GM21447 (cell line): ENCODE measurements around the gene ACTR1B.
"Not testable (repeated sequence)": the region's sequence is repeated elsewhere in the genome, so short reads cannot be mapped to it uniquely, and the experiment has no call there.

Experiments used
- ATAC-seq: cut with Tn5 transposase; IDR thresholded peaks from one replicate; pipeline ENCODE4 v1.9.1; 2021; ENCODE audit not compliant: unreplicated experiment

ACTR1B gene

DNA sequence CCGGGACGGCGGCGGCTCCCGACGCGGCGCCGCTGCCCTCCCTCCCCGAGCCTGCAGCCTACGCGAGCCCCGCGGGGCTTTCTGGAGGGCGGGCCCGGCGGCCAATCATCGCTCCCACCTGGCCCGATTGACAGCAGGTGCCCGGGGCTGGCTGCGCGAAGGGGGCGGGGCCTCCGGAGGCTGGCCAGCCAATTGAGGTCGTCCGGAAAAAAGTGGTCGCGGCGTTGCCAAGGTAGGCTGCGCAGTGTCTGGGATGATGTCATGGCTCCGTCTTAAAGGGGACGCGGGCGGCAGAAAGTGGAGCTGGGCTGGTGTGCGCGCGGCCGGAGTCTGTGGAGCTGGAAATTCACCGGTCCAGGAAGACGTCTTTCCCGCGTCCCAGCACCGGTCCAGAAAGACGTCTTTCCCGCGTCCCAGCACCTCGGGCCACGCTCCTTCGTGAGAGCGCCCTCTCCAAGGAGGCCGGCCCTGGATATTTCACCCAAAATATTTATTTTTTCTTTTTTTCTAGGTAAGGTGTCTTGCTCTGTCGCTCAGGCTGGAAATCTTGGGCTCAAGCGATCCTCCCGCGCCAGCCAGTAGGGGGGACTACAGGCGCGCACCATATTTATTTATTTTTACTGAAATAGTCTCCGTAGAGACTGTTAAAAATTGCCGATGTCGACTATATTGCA lies at the start of gene ACTR1B:
TSS of gene ACTR1B (minus strand) at position 83 of the 674 bp plus-strand sequence. CDS start 154 bp downstream, outside the sequence.
- ATAC-seq = peak; percentile 80

DNA sequence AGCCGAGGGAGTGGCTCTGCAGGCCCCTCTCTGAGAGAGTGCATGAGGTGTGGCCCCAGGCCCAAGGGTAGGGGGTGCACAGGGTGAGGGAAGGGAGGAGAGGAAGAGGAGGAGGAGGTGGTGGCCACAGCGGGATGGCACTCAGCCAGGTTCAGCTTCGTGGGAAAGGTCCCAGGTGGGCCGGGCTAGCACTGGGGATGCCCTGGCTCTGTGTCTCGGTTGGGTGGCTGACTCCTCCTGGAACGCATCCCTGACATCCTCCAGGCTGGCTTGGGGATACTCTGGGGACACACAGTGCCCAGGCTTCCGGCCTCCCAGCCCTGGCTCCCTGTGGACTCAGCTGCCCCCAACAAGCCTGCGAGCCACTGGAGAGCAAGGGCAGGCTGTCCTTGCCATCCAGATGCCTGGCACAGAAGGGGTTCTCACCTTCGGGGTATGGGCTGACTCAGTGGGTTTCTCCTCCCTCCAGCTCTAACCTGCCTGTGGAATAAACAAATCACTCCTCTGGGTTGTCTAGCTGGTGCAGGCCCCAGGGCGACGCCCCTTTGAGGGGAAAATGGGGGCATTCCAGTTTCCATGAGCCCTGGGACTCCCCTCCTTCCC lies 49.0 kb upstream of the ACTR1B start:
- ATAC-seq = no peak

GRCh38 chr2:97712175-97712574 lies 48.3 kb upstream of the ACTR1B start:
- ATAC-seq = not testable (repeated sequence)

DNA sequence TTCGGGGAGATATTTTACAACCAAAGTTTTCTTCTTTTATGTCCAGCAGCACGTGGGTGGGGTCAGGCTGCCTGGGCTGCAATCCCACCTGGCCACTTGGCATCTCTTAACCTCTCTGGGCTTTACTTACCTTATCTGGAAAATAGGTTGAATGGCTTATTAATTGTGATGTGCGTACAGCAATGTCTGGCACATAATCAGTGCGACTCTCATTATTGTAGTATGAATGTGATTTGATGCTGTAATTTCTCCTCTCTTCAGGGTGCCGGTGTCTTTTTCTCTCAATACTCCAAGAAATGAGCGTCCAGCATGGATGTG lies 47.5 kb upstream of the ACTR1B start:
- ATAC-seq = no peak

GRCh38 chr2:97708608-97709007 lies 44.8 kb upstream of the ACTR1B start:
- no peak for ATAC-seq

GRCh38 chr2:97708048-97708380 lies 44.2 kb upstream of the ACTR1B start:
- no peak for ATAC-seq

- no peak for ATAC-seq
Observed at GRCh38 chr2:97707362-97708047, 43.7 kb upstream of the ACTR1B start.

DNA sequence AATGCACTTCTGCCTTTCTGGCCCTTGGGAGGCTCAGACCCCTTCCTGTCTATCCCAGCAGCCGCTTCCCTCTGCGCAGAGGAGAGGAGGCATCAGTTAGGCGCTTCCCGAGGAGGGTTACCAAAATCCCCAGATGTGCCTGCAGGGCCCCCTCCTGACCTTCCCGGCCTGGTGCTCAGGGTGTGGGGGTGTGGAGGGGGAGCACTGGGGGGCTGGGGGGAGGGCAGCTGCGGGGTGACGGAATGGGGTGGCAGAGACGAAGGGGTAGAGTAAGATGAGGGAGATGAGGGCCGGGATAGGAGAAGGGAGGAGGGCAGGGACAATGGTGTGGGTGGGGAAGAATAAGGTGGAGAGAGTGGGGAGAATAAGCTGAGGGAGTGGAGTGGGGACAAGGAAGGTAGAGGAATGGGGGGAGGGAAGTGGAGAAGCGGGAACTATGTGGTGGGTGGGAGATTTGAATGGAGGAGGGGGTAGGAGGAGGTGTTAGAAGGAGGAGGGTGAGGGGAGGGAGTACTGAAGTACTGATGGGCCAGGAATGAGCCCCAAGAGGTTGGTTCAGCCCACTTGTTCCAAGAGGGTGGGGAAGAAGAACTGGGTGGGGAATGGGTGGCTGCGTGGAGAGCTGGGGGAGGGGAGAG lies 43.0 kb upstream of the ACTR1B start:
- ATAC-seq = no peak

GRCh38 chr2:97706112-97706511 lies 42.3 kb upstream of the ACTR1B start:
- ATAC-seq = no peak

DNA sequence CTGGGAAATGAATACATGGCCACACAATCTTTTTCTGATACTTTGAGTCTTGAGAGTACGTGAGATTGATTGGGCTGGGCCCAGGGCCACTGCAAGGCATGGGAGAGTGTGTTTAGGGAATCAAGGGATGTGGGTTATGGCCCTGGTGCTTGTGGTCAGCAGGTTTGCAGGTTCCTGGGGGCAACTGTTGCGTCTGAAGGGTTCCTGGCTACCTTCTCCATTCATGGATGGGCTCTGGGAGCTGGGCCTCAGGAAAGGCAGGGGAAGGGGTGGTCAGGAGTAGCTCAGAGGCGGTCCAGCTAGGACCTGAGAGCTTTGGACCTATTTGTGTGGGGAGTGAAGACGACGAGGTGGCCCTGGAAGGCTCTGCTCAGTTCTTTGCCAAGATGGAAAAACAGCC lies 41.1 kb upstream of the ACTR1B start:
- ATAC-seq = no peak

- ATAC-seq = no peak
Observed at GRCh38 chr2:97703741-97704140, 39.9 kb upstream of the ACTR1B start.

GRCh38 chr2:97702731-97703470 lies 39.1 kb upstream of the ACTR1B start:
- ATAC-seq = no peak

DNA sequence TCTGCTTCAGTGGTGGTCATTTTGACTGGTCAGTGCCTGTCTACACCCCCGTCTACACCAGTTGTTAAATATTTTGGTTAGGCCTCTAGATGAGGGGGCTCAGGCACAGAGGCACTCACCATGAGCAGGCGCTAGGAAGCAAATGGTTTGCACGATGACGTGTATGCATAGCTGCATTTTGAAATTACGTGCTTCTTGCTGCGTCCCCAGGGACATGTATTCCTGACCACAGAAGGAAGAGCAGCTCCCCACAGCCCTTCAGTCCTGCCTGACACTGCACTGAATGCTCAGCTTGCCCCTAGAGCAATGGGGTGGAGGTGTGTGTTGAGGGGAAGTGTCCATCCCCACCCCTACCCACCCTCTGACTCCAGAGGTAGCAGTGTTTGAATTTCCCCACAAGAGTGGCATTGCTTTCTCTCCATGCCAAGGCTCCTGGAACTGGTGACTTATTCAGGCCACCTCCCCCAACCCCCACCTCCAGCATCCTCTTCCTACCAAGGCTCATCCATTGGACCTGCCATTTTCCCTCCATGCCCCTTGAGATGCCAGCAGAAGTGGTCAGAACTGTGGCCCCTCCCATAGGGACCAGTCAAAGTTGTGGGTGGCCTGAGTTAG lies 38.1 kb upstream of the ACTR1B start:
- ATAC-seq = no peak

GRCh38 chr2:97701186-97701585 lies 37.3 kb upstream of the ACTR1B start:
- ATAC-seq = no peak

- ATAC-seq = no peak
Observed at GRCh38 chr2:97699765-97700444, 36.1 kb upstream of the ACTR1B start.

DNA sequence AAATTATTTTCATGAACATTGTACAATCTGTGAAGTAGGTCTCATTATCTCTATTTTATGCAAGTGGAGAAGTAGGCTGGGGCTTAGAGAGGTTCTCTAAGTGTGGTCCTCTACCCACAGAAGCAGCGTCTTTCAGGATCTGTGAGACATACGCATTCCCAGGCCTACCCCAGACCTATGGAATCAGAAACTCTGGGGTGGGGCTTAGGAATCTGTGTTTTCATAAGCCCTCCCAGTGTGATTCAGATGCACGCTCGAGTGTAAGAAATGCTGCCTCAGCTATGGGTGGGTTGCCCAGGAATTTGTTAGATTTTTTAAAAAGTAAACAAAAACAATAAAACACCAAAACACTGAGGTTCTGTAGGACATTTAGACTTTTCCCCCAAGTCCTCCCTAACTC lies 34.7 kb upstream of the ACTR1B start:
- no peak for ATAC-seq

DNA sequence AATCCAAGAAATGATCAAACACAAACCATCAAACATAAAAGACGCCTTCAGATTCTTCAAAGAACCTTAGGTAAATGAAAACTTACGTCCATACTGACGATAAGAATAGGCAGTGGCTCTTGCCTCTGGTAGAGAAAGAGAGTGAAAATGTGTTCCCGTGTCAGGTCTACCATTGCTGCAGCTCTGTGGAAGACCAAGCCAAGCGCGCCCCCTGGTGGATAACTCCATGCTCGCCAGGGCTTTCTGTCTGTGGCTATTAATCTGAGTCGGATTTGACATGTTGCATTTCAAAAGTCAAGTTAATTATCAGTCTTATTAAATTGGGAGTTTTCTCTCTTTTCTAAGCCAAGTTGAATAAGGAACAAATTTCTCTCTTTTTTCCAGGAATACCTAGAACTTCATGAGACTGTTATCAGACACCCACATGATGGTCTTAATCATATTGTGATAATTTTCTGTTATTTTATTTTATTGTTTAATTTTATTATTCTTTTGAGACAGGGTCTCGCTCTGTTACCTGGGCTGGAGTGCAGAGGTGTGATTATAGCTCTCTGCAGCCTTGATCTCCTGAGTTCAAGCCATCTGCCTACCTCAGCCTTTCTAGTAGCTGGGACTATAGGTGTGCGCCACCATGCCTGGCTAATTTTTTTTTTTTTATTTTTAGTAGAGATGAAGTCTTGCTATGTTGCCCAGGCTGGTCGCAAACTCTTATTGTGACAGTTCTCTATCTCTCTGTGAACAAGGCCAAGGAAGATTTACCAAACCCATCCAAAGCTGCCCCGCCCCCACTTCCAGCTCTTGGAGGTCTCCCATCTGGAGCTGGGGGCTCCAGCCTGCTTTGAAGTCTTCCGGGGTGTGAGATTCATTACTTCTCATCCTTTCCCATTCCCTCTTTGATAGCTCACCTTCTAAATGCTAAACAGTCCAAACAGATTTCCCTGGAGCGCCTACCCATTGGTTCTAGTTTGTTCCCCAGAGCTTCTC lies 33.7 kb upstream of the ACTR1B start:
- ATAC-seq = peak; percentile 95

DNA sequence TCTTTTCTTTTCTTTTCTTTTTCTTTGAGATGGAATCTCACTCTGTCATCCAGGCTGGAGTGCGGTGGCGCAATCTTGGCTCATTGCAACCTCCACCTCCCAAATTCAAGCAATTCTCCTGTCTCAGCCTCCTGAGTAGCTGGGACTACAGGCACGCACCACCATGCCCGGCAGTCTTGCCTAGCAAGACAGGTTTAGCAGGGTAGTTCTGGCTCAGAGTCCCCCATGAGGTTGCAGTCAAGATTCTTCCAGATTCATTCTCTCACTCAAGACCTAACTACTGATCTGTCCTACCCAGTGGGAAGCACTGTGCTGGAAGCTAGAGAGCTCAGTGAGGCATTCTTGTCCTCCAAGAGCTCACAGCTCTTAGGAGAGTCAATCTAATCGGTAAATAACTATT lies 31.9 kb upstream of the ACTR1B start:
- no peak for ATAC-seq

- ATAC-seq = no peak
Observed at GRCh38 chr2:97693476-97693875, 29.6 kb upstream of the ACTR1B start.
